K562 (cell line): Measurements from ENCODE around the gene PEAR1. TPM values are rescaled to one million over a fixed set of nuclear protein-coding genes. Genes with fewer than 3 reads are reported as not detected.

ENCODE experiments used
- NUFIP1 ChIP-seq: fragments of 450-650 bp; IDR thresholded peaks from 2 replicates; pipeline ENCODE4 v1.6.1; 2018; ENCODE audit not compliant: partially characterized antibody
- microRNA counts: library from miRNA; unstranded; fragments of <30 nt; microRNA quantifications from one replicate; lab custom pipeline; 2016
- microRNA-seq: library from miRNA; unstranded; fragments of <30 nt; microRNA quantifications from one replicate; pipeline ENCODE4, GENCODE V29; 2018; ENCODE audit warnings: borderline microRNAs expressed
- polyA plus RNA-seq, 8 experiments: library from polyadenylated mRNA; depleted of rRNA in 4 of 8; stranded (reverse) in 5 of 8; unstranded in 3 of 8; fragments of >200 nt; fragmentation: Nextera tagmentation in 2 of 8; fragmentation: Illumina TruSeq in 1 of 8; extraction: Ambion mirVana in 2 of 8; extraction: Trizol in 1 of 8; gene quantifications; 2 replicates each; pipeline versions ENCODE4 v1.2.1 to v1.2.3, GENCODE V29; 2011 to 2014; ENCODE audit warnings: inconsistent platforms in 1 of 8, missing spikeins in 1 of 8
- small RNA-seq: library from RNA; depleted of rRNA; stranded (forward); fragments of <200 nt; gene quantifications from one replicate; pipeline ENCODE3, GENCODE V24; 2014
- total RNA-seq, 7 experiments: library from RNA; depleted of rRNA in 6 of 7; stranded (reverse); fragments of >200 nt in 6 of 7; fragmentation: Illumina TruSeq in 2 of 7; extraction: Trizol in 2 of 7; gene quantifications; 2 replicates each; pipeline versions ENCODE4 v1.2.1 to v1.2.3, GENCODE V29; 2011 to 2021; ENCODE audit warnings: low replicate concordance in 1 of 7

The PEAR1 gene
- total and polyA plus RNA-seq, 9 of the 15 experiments (the other 6 are each of a cell fraction or from before 2014, with no cell fraction given) = 0.87 to 13.9 (median 6.1) TPM

- no peak for TF ChIP-seq NUFIP1
- TF ChIP-seq, all 486 proteins: peak for 0
These were observed 70.9 kb downstream of the PEAR1 start (continued) for GRCh38 chr1:156964441-156964840.

MicroRNAs encoded within 50 kb of the gene (microRNA counts, 767-probe panel; counts per million panel counts)
- microRNA hsa-miR-765 (lab: Ali Mortazavi, UCI) = not detected

Small RNA genes within 50 kb of the gene (microRNA-seq; reads per million reads assigned to microRNA genes)
- gene MIR765 = not detected

Small RNA genes within 50 kb of the gene (small RNA-seq; reads per million reads assigned to genes)
- not detected for gene MIR765

Other genes with a start within 250 kb of the PEAR1 start
Only the 7 nearest of the 14 such genes appear.
- 470 and 501 TPM in 2 replicates for gene HDGF, start 142.0 kb upstream of the PEAR1 start, total RNA-seq (2014; rRNA removed)
- gene HDGF, start 142.0 kb upstream of the PEAR1 start, total RNA-seq (2014; rRNA removed; fragmentation: Illumina TruSeq; extraction: Trizol) = 400 and 403 TPM in 2 replicates
- 392 and 404 TPM in 2 replicates for gene HDGF, start 142.0 kb upstream of the PEAR1 start, total RNA-seq (2015; rRNA removed; fragmentation: Illumina TruSeq; extraction: Trizol)
- gene HDGF, start 142.0 kb upstream of the PEAR1 start, total RNA-seq (2021) = 390 and 425 TPM in 2 replicates
- gene HDGF, start 142.0 kb upstream of the PEAR1 start, polyA plus RNA-seq (2011; rRNA removed) = 224 and 310 TPM in 2 replicates
- gene HDGF, start 142.0 kb upstream of the PEAR1 start, polyA plus RNA-seq (2014; fragmentation: Illumina TruSeq; extraction: Trizol) = 507 and 601 TPM in 2 replicates
- gene HDGF, start 142.0 kb upstream of the PEAR1 start, polyA plus RNA-seq (2014; fragmentation: Nextera tagmentation; extraction: Ambion mirVana) = 10 to 100 TPM; 38.8 to 41.8 TPM
- gene HDGF, start 142.0 kb upstream of the PEAR1 start, polyA plus RNA-seq (2014; rRNA removed) = 358 and 372 TPM in 2 replicates
- gene PRCC, start 126.2 kb upstream of the PEAR1 start, total RNA-seq (2014; rRNA removed) = 51.0 and 86.2 TPM in 2 replicates
- gene PRCC, start 126.2 kb upstream of the PEAR1 start, total RNA-seq (2014; rRNA removed; fragmentation: Illumina TruSeq; extraction: Trizol) = 32.1 and 35.1 TPM in 2 replicates
- gene PRCC, start 126.2 kb upstream of the PEAR1 start, total RNA-seq (2015; rRNA removed; fragmentation: Illumina TruSeq; extraction: Trizol) = 35.8 and 41.1 TPM in 2 replicates
- 85.3 and 89.5 TPM in 2 replicates for gene PRCC, start 126.2 kb upstream of the PEAR1 start, total RNA-seq (2021)
- 38.8 and 70.2 TPM in 2 replicates for gene PRCC, start 126.2 kb upstream of the PEAR1 start, polyA plus RNA-seq (2011; rRNA removed)
- 133 and 201 TPM in 2 replicates for gene PRCC, start 126.2 kb upstream of the PEAR1 start, polyA plus RNA-seq (2014; fragmentation: Illumina TruSeq; extraction: Trizol)
- gene PRCC, start 126.2 kb upstream of the PEAR1 start, polyA plus RNA-seq (2014; fragmentation: Nextera tagmentation; extraction: Ambion mirVana) = 10 to 100 TPM; 23.9 to 25.5 TPM
- 53.6 and 68.0 TPM in 2 replicates for gene PRCC, start 126.2 kb upstream of the PEAR1 start, polyA plus RNA-seq (2014; rRNA removed)
- 27.7 and 36.0 TPM in 2 replicates for gene SH2D2A, start 76.9 kb upstream of the PEAR1 start, total RNA-seq (2014; rRNA removed)
- gene SH2D2A, start 76.9 kb upstream of the PEAR1 start, total RNA-seq (2014; rRNA removed; fragmentation: Illumina TruSeq; extraction: Trizol) = 4.8 and 6.9 TPM in 2 replicates
- 6.3 and 8.4 TPM in 2 replicates for gene SH2D2A, start 76.9 kb upstream of the PEAR1 start, total RNA-seq (2015; rRNA removed; fragmentation: Illumina TruSeq; extraction: Trizol)
- gene SH2D2A, start 76.9 kb upstream of the PEAR1 start, total RNA-seq (2021) = 33.6 TPM in 2 replicates
- gene SH2D2A, start 76.9 kb upstream of the PEAR1 start, polyA plus RNA-seq (2011; rRNA removed) = 5.7 and 9.7 TPM in 2 replicates
- gene SH2D2A, start 76.9 kb upstream of the PEAR1 start, polyA plus RNA-seq (2014; fragmentation: Illumina TruSeq; extraction: Trizol) = 20.0 and 21.2 TPM in 2 replicates
- 1 to 10 TPM in 1 of 2 experiments, under 1 TPM in 1; 0.89 to 1.1 TPM for gene SH2D2A, start 76.9 kb upstream of the PEAR1 start, polyA plus RNA-seq (2014; fragmentation: Nextera tagmentation; extraction: Ambion mirVana)
- gene SH2D2A, start 76.9 kb upstream of the PEAR1 start, polyA plus RNA-seq (2014; rRNA removed) = 20.8 and 21.4 TPM in 2 replicates
- gene INSRR, start 34.6 kb upstream of the PEAR1 start, total RNA-seq (2014; rRNA removed) = 0.08 TPM in 1 of 2 replicates, not detected in the other
- 0.04 TPM in 1 of 2 replicates, not detected in the other for gene INSRR, start 34.6 kb upstream of the PEAR1 start, total RNA-seq (2014; rRNA removed; fragmentation: Illumina TruSeq; extraction: Trizol)
- 0.04 and 0.07 TPM in 2 replicates for gene INSRR, start 34.6 kb upstream of the PEAR1 start, total RNA-seq (2015; rRNA removed; fragmentation: Illumina TruSeq; extraction: Trizol)
- gene INSRR, start 34.6 kb upstream of the PEAR1 start, total RNA-seq (2021) = 0.18 TPM in 2 replicates
- gene INSRR, start 34.6 kb upstream of the PEAR1 start, polyA plus RNA-seq (2011; rRNA removed) = 0.06 and 0.07 TPM in 2 replicates
- gene INSRR, start 34.6 kb upstream of the PEAR1 start, polyA plus RNA-seq (2014; fragmentation: Illumina TruSeq; extraction: Trizol) = 0.03 and 0.06 TPM in 2 replicates
- gene INSRR, start 34.6 kb upstream of the PEAR1 start, polyA plus RNA-seq (2014; fragmentation: Nextera tagmentation; extraction: Ambion mirVana) = not detected
- 0.07 and 0.12 TPM in 2 replicates for gene INSRR, start 34.6 kb upstream of the PEAR1 start, polyA plus RNA-seq (2014; rRNA removed)
- gene NTRK1, start 32.9 kb upstream of the PEAR1 start, total RNA-seq (2014; rRNA removed) = 22.4 and 23.1 TPM in 2 replicates
- 3.3 and 4.8 TPM in 2 replicates for gene NTRK1, start 32.9 kb upstream of the PEAR1 start, total RNA-seq (2014; rRNA removed; fragmentation: Illumina TruSeq; extraction: Trizol)
- gene NTRK1, start 32.9 kb upstream of the PEAR1 start, total RNA-seq (2015; rRNA removed; fragmentation: Illumina TruSeq; extraction: Trizol) = 4.0 and 4.2 TPM in 2 replicates
- 28.0 and 30.0 TPM in 2 replicates for gene NTRK1, start 32.9 kb upstream of the PEAR1 start, total RNA-seq (2021)
- 18.2 and 21.5 TPM in 2 replicates for gene NTRK1, start 32.9 kb upstream of the PEAR1 start, polyA plus RNA-seq (2011; rRNA removed)
- 7.9 and 16.1 TPM in 2 replicates for gene NTRK1, start 32.9 kb upstream of the PEAR1 start, polyA plus RNA-seq (2014; fragmentation: Illumina TruSeq; extraction: Trizol)
- gene NTRK1, start 32.9 kb upstream of the PEAR1 start, polyA plus RNA-seq (2014; fragmentation: Nextera tagmentation; extraction: Ambion mirVana) = 1 to 10 TPM in 1 of 2 experiments, under 1 TPM in 1; 0.46 to 2.3 TPM
- gene NTRK1, start 32.9 kb upstream of the PEAR1 start, polyA plus RNA-seq (2014; rRNA removed) = 23.3 and 26.2 TPM in 2 replicates
- gene LRRC71, start 26.9 kb downstream of the PEAR1 start, total RNA-seq (2014; rRNA removed) = 0.64 TPM in 1 of 2 replicates, not detected in the other
- gene LRRC71, start 26.9 kb downstream of the PEAR1 start, total RNA-seq (2014; rRNA removed; fragmentation: Illumina TruSeq; extraction: Trizol) = 0.22 and 0.51 TPM in 2 replicates
- gene LRRC71, start 26.9 kb downstream of the PEAR1 start, total RNA-seq (2015; rRNA removed; fragmentation: Illumina TruSeq; extraction: Trizol) = not detected in 2 replicates
- gene LRRC71, start 26.9 kb downstream of the PEAR1 start, total RNA-seq (2021) = 0.45 and 1.2 TPM in 2 replicates
- gene LRRC71, start 26.9 kb downstream of the PEAR1 start, polyA plus RNA-seq (2011; rRNA removed) = 0.87 and 1.1 TPM in 2 replicates
- gene LRRC71, start 26.9 kb downstream of the PEAR1 start, polyA plus RNA-seq (2014; fragmentation: Illumina TruSeq; extraction: Trizol) = 0.06 and 0.51 TPM in 2 replicates
- under 1 TPM; 0.23 to 0.38 TPM for gene LRRC71, start 26.9 kb downstream of the PEAR1 start, polyA plus RNA-seq (2014; fragmentation: Nextera tagmentation; extraction: Ambion mirVana)
- 0.19 and 0.91 TPM in 2 replicates for gene LRRC71, start 26.9 kb downstream of the PEAR1 start, polyA plus RNA-seq (2014; rRNA removed)
- gene ARHGEF11, start 152.0 kb downstream of the PEAR1 start, total RNA-seq (2014; rRNA removed) = 10.2 and 11.1 TPM in 2 replicates
- gene ARHGEF11, start 152.0 kb downstream of the PEAR1 start, total RNA-seq (2014; rRNA removed; fragmentation: Illumina TruSeq; extraction: Trizol) = 6.7 and 7.0 TPM in 2 replicates
- 10.3 and 13.0 TPM in 2 replicates for gene ARHGEF11, start 152.0 kb downstream of the PEAR1 start, total RNA-seq (2015; rRNA removed; fragmentation: Illumina TruSeq; extraction: Trizol)
- gene ARHGEF11, start 152.0 kb downstream of the PEAR1 start, total RNA-seq (2021) = 13.2 and 15.5 TPM in 2 replicates
- gene ARHGEF11, start 152.0 kb downstream of the PEAR1 start, polyA plus RNA-seq (2011; rRNA removed) = 7.2 and 12.1 TPM in 2 replicates
- 9.6 TPM in 2 replicates for gene ARHGEF11, start 152.0 kb downstream of the PEAR1 start, polyA plus RNA-seq (2014; fragmentation: Illumina TruSeq; extraction: Trizol)
- gene ARHGEF11, start 152.0 kb downstream of the PEAR1 start, polyA plus RNA-seq (2014; fragmentation: Nextera tagmentation; extraction: Ambion mirVana) = under 1 TPM; 0.14 to 0.48 TPM
- 8.2 and 9.0 TPM in 2 replicates for gene ARHGEF11, start 152.0 kb downstream of the PEAR1 start, polyA plus RNA-seq (2014; rRNA removed)